Stimulated activated memory B cell treated with anti-CD40 and anti-IgM and Interleukin-4, amounts not matched to agents 10 μg/mL and 1 μg/mL and 100 μg/mL, for 72 hours (primary cell): ENCODE results near the gene N4BP3.
A peak's percentile ranks its signal among the peaks of the same experiment; 100 is the strongest.
"Not testable (repeated sequence)": the region's sequence is repeated elsewhere in the genome, so short reads cannot be mapped to it uniquely, and the experiment has no call there.

Source experiments
- ATAC-seq: fragments of 150-1000 bp; cut with Tn5 transposase; 2 replicates; pipeline ENCODE4 v1.10.0; 2021
- H3K27ac Mint-ChIP-seq: one replicate; pipeline ENCODE4 v1.8.0; 2022; ENCODE audit warnings: mild to moderate bottlenecking, mixed read lengths
- H3K27me3 Mint-ChIP-seq: one replicate; pipeline ENCODE4 v1.8.0; 2022; ENCODE audit warnings: mixed read lengths
- H3K36me3 Mint-ChIP-seq: one replicate; pipeline ENCODE4 v1.8.0; 2022; ENCODE audit warnings: mixed read lengths
- H3K4me1 Mint-ChIP-seq: one replicate; pipeline ENCODE4 v1.8.0; 2022; ENCODE audit warnings: mixed read lengths
- H3K4me3 Mint-ChIP-seq: one replicate; pipeline ENCODE4 v1.8.0; 2022; ENCODE audit warnings: mild to moderate bottlenecking, moderate library complexity, mixed read lengths
- H3K9me3 Mint-ChIP-seq: one replicate; pipeline ENCODE4 v1.8.0; 2022; ENCODE audit warnings: mixed read lengths

The N4BP3 gene

DNA sequence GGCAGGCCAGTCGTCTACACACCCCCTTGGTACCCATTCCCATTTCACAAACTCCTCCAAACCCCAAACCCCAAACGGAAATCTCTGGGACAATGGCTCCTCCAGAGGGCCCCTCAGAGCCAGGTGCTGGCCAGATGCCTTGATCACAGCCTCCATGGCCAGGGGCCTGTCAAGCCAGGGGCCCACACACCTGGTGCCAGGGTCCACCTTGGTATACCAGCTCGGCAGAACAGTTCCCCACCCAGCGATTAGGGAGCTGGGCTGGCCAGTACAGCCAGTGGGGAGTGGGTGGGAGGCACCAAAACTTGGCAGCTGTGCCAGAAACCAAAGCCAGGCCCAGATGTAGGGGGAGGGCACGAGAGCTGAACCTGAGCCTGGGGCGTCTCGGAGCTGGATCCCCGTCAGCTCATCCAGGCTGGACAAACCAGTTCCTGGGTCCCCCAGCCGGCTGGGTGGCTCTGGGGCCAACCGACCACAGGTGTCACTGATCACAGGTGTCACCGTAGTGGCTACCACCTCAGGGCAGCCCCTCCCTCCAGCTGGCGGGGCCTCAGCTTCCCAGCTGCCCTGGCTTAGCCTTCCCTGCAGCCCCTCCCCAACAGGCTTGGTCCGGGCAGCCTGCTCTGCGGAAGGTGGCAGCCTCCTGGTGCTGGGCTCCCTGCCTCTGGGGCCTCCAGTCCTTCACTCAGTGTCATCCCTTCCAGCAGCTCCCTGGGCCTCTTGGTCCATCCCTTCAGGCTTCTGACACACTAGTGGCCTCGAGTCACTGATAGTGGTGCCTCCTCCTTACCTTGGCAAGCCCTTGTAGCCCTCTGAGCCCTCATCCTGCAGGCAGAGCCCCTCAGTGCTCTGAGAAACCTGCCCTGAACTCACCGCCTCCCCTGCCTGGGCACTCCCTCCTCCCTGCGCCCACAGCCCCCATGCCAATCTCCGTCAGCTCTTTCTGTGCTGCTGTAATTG lies 10.9 kb downstream of the N4BP3 start:
- H3K4me3 Mint-ChIP-seq: no peak overlapping the region

DNA sequence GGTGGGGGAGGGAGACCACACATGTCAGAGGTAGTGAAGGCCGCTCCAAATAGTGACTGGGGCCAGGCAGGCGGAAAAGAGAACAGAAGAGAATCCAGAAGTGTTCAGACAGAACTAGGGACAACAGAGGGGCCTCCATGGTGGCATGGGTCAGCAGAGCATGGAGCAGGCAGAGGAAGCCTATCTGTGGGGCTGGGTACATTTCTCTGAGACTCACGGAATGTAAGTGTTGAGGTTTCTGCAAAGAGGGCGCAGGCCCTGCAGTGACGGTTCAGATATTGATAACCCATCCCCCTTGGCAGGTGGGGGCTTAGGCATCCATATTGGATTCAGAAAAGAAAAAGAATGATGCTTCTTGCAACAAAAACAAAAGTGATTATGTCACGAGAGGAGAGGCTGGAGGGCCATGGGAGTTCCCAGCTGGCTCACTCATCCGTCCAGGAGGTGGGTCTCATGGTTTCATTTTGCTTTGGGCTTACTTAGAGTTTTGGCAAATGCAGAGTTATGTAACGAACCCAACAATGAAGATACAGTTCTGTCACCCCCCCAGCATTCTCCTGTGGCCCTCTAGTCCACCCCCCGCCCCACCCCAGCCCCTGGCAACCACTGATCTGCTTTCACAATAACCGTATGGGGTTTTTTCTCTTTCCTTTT lies 12.0 kb downstream of the N4BP3 start:
- no peaks in the 10 kb centered on the region for H3K27me3 Mint-ChIP-seq
- no peaks in the 10 kb centered on the region for H3K9me3 Mint-ChIP-seq
- peaks cover 42% of the 10 kb centered on the region for H3K4me1 Mint-ChIP-seq
- no peak for ATAC-seq
- peaks cover 35% of the 10 kb centered on the region for H3K36me3 Mint-ChIP-seq
- no peak overlapping the region for H3K4me3 Mint-ChIP-seq
- no peak overlapping the region for H3K27ac Mint-ChIP-seq

More for the DNA sequence above, 10.9 kb downstream of the N4BP3 start:
- Mint-ChIP-seq H3K27me3 (no peaks in the 10 kb centered on the region), H3K36me3 (peaks cover 35% of the 10 kb centered on the region), H3K27ac (no peak overlapping the region), H3K4me1 (peaks cover 44% of the 10 kb centered on the region), H3K9me3 (no peaks in the 10 kb centered on the region)
- no peak for ATAC-seq

GRCh38 chr5:178126556-178126955 lies 13.2 kb downstream of the N4BP3 start:
- Mint-ChIP-seq H3K36me3 (peaks cover 30% of the 10 kb centered on the region), H3K27me3 (no peaks in the 10 kb centered on the region), H3K27ac (no peak overlapping the region), H3K4me1 (peaks cover 36% of the 10 kb centered on the region), H3K9me3 (no peaks in the 10 kb centered on the region), H3K4me3 (no peak overlapping the region)
- ATAC-seq: no peak

- H3K36me3 Mint-ChIP-seq: peaks cover 22% of the 10 kb centered on the region
- ATAC-seq, H3K27ac Mint-ChIP-seq, H3K27me3 Mint-ChIP-seq, H3K9me3 Mint-ChIP-seq, H3K4me3 Mint-ChIP-seq: not testable (repeated sequence)
- H3K4me1 Mint-ChIP-seq: peaks cover 34% of the 10 kb centered on the region
Measured at GRCh38 chr5:178127300-178128009, 14.1 kb downstream of the N4BP3 start.

- no peaks in the 10 kb centered on the region for H3K9me3 Mint-ChIP-seq
- H3K27ac Mint-ChIP-seq: no peak overlapping the region
- H3K4me1 Mint-ChIP-seq: peaks cover 27% of the 10 kb centered on the region
- no peaks in the 10 kb centered on the region for H3K27me3 Mint-ChIP-seq
- H3K4me3 Mint-ChIP-seq: no peak overlapping the region
- ATAC-seq: no peak
- peaks cover 17% of the 10 kb centered on the region for H3K36me3 Mint-ChIP-seq
Measured at GRCh38 chr5:178129296-178129695, 16.0 kb downstream of the N4BP3 start.

DNA sequence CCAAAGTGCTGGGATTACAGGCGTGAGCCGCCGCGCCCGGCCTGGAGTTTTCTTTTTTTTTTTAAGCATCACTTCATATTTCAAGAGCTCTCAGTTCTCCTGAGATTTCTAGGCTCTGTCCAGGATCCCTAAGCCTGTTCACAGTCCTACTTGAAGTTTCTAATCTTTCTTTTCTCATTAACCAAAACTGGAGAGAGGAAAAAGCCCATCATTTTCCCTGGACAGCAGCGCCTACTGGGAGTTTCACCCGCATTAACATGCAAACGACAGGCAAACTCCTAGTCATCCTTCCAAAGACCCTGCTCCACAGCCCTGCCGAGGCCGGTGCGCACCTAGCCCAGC lies 16.9 kb downstream of the N4BP3 start:
- ATAC-seq, H3K27me3 Mint-ChIP-seq, H3K9me3 Mint-ChIP-seq: not testable (repeated sequence)
- Mint-ChIP-seq H3K4me1 (peaks cover 18% of the 10 kb centered on the region), H3K4me3 (peak overlapping the region; percentile 75), H3K27ac (peak overlapping the region; percentile 74), H3K36me3 (peaks cover 14% of the 10 kb centered on the region)

DNA sequence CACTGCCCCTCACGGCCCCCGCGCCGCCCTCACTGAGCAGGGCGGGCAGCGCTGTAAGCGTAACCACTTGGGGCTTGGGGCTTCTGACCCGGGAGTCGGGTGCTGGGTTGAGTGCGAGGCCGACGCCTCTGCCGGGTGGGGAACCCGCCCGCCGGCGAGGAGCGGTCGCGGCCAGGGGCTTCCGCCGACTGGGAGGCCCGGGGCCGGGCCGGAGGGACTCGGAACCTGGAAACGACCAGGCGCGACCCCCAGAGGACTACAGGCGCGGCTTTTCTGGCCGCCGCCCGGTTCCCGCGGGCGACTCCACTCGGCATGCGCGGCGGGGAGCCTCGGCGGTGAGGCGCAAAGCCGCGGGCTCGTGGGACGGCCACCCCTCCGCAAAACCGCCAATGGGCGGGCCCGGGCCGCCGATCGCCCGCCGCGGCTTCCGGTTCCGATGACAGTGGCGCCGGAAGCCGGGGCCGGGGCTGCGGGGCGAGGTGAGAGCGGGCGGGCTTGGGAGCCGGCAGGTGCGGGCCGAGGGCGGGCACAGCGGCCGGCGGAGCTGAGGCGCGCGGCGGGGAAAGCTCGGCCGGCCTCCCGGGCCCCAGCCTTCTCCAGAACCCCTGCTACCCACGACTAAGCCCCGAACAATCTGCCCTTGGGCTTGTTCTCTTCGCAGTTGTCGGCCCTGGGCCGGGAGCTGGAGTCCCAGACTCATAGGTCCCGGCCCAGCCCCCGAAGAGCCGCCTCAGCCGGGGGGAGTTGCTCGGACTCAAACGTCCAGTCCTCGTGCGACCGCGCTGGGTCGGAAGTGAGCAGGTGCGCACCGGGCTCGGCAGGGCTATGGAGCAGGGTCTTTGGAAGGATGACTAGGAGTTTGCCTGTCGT lies 17.5 kb downstream of the N4BP3 start, which contains the start of gene RMND5B:
RMND5B (plus strand) TSS at position 439 of the 870 bp plus-strand sequence. CDS start 7,106 bp downstream, outside the sequence.
- peak within 1 kb of the TSS; percentile 75 for H3K4me3 Mint-ChIP-seq

DNA sequence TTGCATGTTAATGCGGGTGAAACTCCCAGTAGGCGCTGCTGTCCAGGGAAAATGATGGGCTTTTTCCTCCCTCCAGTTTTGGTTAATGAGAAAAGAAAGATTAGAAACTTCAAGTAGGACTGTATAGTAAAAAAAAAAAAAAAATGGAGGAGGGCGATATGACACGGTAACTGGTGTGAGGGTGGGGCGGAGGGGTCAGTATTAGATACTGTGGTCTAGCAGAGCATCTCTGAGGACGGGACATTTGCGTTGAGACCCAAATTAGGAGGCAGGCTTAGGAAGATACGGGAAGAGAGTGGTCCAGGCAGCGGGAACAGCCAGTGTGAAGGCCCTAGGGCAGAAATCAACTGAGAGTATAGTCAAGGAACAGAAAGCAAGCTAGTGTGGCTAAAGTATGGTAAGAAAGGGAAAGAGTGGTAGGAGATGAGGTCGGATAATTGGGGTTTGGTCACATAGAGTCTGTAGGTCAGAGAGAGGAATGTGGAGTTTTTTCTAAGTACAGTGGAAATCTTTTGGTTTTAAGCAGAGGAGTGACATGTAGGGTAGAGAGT lies 18.2 kb downstream of the N4BP3 start:
- Mint-ChIP-seq H3K4me1 (peaks cover 23% of the 10 kb centered on the region), H3K9me3 (no peaks in the 10 kb centered on the region), H3K4me3 (peak overlapping the region; percentile 75), H3K27ac (peak overlapping the region; percentile 74), H3K36me3 (peaks cover 21% of the 10 kb centered on the region), H3K27me3 (no peaks in the 10 kb centered on the region)
- peak; percentile 32 for ATAC-seq

More for the DNA sequence above, 17.5 kb downstream of the N4BP3 start, which contains the start of gene RMND5B:
- peak; percentile 93 for ATAC-seq
- Mint-ChIP-seq H3K27me3 (no peaks in the 10 kb centered on the region), H3K27ac (peak within 1 kb of the TSS; percentile 74), H3K4me1 (peaks cover 19% of the 10 kb centered on the region), H3K9me3 (no peaks in the 10 kb centered on the region), H3K36me3 (peaks cover 17% of the 10 kb centered on the region)

- no peak for ATAC-seq
- no peak overlapping the region for H3K4me3 Mint-ChIP-seq
- H3K27me3 Mint-ChIP-seq: no peaks in the 10 kb centered on the region
- H3K9me3 Mint-ChIP-seq: no peaks in the 10 kb centered on the region
- peaks cover 38% of the 10 kb centered on the region for H3K36me3 Mint-ChIP-seq
- peak overlapping the region; percentile 19 for H3K27ac Mint-ChIP-seq
- H3K4me1 Mint-ChIP-seq: peaks cover 14% of the 10 kb centered on the region
Measured at GRCh38 chr5:178136990-178137389, 23.7 kb downstream of the N4BP3 start.

- no peak overlapping the region for H3K4me3 Mint-ChIP-seq
- H3K27me3 Mint-ChIP-seq: no peaks in the 10 kb centered on the region
- no peak overlapping the region for H3K27ac Mint-ChIP-seq
- peaks cover 13% of the 10 kb centered on the region for H3K4me1 Mint-ChIP-seq
- no peak for ATAC-seq
- H3K9me3 Mint-ChIP-seq: no peaks in the 10 kb centered on the region
- peaks cover 47% of the 10 kb centered on the region for H3K36me3 Mint-ChIP-seq
Measured at GRCh38 chr5:178137991-178138390, 24.7 kb downstream of the N4BP3 start.

GRCh38 chr5:178141550-178141949 lies 28.2 kb downstream of the N4BP3 start:
- ATAC-seq: no peak
- Mint-ChIP-seq H3K27me3 (no peaks in the 10 kb centered on the region), H3K9me3 (no peaks in the 10 kb centered on the region), H3K36me3 (peaks cover 48% of the 10 kb centered on the region), H3K27ac (no peak overlapping the region), H3K4me1 (peaks cover 14% of the 10 kb centered on the region), H3K4me3 (no peak overlapping the region)

DNA sequence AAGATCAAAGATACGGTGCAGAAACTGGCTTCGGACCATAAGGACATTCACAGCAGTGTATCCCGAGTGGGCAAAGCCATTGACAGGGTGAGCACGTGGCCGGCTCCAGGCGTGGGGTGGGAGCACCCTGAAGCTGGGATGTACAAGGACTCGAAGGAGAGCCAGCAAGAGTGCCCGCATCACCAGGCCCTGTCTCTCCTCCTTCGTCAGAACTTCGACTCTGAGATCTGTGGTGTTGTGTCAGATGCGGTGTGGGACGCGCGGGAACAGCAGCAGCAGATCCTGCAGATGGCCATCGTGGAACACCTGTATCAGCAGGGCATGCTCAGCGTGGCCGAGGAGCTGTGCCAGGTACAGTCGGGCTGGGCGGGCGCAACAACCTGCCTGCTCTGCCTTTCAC lies 29.3 kb downstream of the N4BP3 start:
- Mint-ChIP-seq H3K27me3 (no peaks in the 10 kb centered on the region), H3K36me3 (peaks cover 53% of the 10 kb centered on the region), H3K9me3 (no peaks in the 10 kb centered on the region), H3K4me1 (peaks cover 14% of the 10 kb centered on the region), H3K4me3 (no peak overlapping the region), H3K27ac (no peak overlapping the region)
- no peak for ATAC-seq

DNA sequence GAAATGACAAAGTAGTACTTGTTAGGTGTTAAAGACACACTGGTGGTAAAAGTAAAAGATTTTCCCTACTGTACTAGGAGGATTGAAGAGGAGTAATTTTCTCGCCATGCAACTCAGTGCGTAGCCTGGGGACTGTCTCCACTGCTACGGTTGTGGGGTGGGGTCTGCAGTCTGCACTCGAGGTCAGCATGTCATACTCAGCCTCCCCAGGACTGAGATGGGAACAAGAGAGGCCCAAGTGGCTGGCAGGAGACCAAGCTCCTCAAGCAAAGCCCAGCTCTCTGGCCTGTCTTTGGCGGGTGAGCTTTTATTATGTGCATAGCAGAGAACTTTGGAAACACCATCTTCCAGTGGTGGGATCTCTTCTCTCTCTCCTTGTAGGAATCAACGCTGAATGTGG lies 29.9 kb downstream of the N4BP3 start:
- Mint-ChIP-seq H3K27ac (no peak overlapping the region), H3K9me3 (no peaks in the 10 kb centered on the region), H3K4me1 (peaks cover 14% of the 10 kb centered on the region), H3K36me3 (peaks cover 59% of the 10 kb centered on the region), H3K4me3 (no peak overlapping the region), H3K27me3 (no peaks in the 10 kb centered on the region)
- no peak for ATAC-seq

GRCh38 chr5:178143901-178144300 lies 30.6 kb downstream of the N4BP3 start:
- no peak overlapping the region for H3K27ac Mint-ChIP-seq
- ATAC-seq: no peak
- H3K4me1 Mint-ChIP-seq: peaks cover 20% of the 10 kb centered on the region
- H3K27me3 Mint-ChIP-seq: no peaks in the 10 kb centered on the region
- no peak overlapping the region for H3K4me3 Mint-ChIP-seq
- H3K36me3 Mint-ChIP-seq: peaks cover 65% of the 10 kb centered on the region
- no peaks in the 10 kb centered on the region for H3K9me3 Mint-ChIP-seq
